ENCODE results near the gene IGFBP4. TPM values are rescaled to one million over a fixed set of nuclear protein-coding genes. Genes with fewer than 3 reads are reported as not detected.
A peak's percentile ranks its signal among the peaks of the same experiment; 100 is the strongest.

Gene IGFBP4
- total RNA-seq, 2 donors from 2014 or later, result 132 to 154 TPM

GRCh38 chr17:40430272-40431230 lies 12.7 kb upstream of the IGFBP4 start:
- no peak for DNase-seq (ENCODE audit: low spot score)
- 99% methylated on average over 10 of the region's 10 CpGs for WGBS
- no peak overlapping the region for H3K4me3 ChIP-seq
- TF ChIP-seq POLR2AphosphoS5 (IDR thresholded peaks at IDR 0.05), result no peak
- TF ChIP-seq CTCF (IDR thresholded peaks at IDR 0.05), result no peak
- TF ChIP-seq POLR2A (IDR thresholded peaks at IDR 0.05), result no peak
- H3K9me3 ChIP-seq, result no peaks in the 10 kb centered on the region
- intact Hi-C loops (cut with DNase I), result no loop called here
- H3K4me1 ChIP-seq (replicated peaks), result no peaks in the 10 kb centered on the region
- no peaks in the 10 kb centered on the region for H3K36me3 ChIP-seq
- no peaks in the 10 kb centered on the region for H3K27me3 ChIP-seq (replicated peaks; ENCODE audit: insufficient read depth)
- H3K27ac ChIP-seq, result no peak overlapping the region

- Histone ChIP-seq H3K4me3 (no peak overlapping the region), H3K4me1 (replicated peaks) (no peaks in the 10 kb centered on the region), H3K27me3 (replicated peaks; ENCODE audit: insufficient read depth) (no peaks in the 10 kb centered on the region), H3K27ac (no peak overlapping the region), H3K9me3 (no peaks in the 10 kb centered on the region), H3K36me3 (no peaks in the 10 kb centered on the region)
- TF ChIP-seq POLR2A (IDR thresholded peaks at IDR 0.05) (no peak), CTCF (IDR thresholded peaks at IDR 0.05) (no peak), POLR2AphosphoS5 (IDR thresholded peaks at IDR 0.05) (no peak)
- 98% methylated on average over 3 of the region's 3 CpGs for WGBS
- no peak for DNase-seq (ENCODE audit: low spot score)
- intact Hi-C loops (cut with DNase I), result no loop called here
Observed at GRCh38 chr17:40431231-40431602, 12.0 kb upstream of the IGFBP4 start.

GRCh38 chr17:40432864-40433528 lies 10.3 kb upstream of the IGFBP4 start:
- Histone ChIP-seq H3K4me1 (replicated peaks) (no peaks in the 10 kb centered on the region), H3K9me3 (no peaks in the 10 kb centered on the region), H3K36me3 (no peaks in the 10 kb centered on the region), H3K27ac (peak overlapping the region; percentile 47 to 66), H3K4me3 (no peak overlapping the region), H3K27me3 (replicated peaks; ENCODE audit: insufficient read depth) (no peaks in the 10 kb centered on the region)
- DNase-seq (ENCODE audit: low spot score), result no peak
- TF ChIP-seq POLR2A (IDR thresholded peaks at IDR 0.05) (no peak), POLR2AphosphoS5 (IDR thresholded peaks at IDR 0.05) (peak; percentile 26), CTCF (IDR thresholded peaks at IDR 0.05) (no peak)
- intact Hi-C loops (cut with DNase I), result no loop called here
- WGBS, result 35% methylated on average over 2 of the region's 2 CpGs

- no peak for DNase-seq (ENCODE audit: low spot score)
- H3K36me3 ChIP-seq, result no peaks in the 10 kb centered on the region
- TF ChIP-seq CTCF (IDR thresholded peaks at IDR 0.05) (peak in 1 of 4 experiments; percentile 53), POLR2A (IDR thresholded peaks at IDR 0.05) (no peak), POLR2AphosphoS5 (IDR thresholded peaks at IDR 0.05) (no peak)
Observed at GRCh38 chr17:40433551-40434415, 9.5 kb upstream of the IGFBP4 start.

More at GRCh38 chr17:40433551-40434415, 9.5 kb upstream of the IGFBP4 start:
- 81% methylated on average over 6 of the region's 6 CpGs for WGBS
- Histone ChIP-seq H3K9me3 (no peaks in the 10 kb centered on the region), H3K4me1 (replicated peaks) (no peaks in the 10 kb centered on the region), H3K27ac (peak overlapping the region; percentile 47 to 66), H3K4me3 (no peak overlapping the region), H3K27me3 (replicated peaks; ENCODE audit: insufficient read depth) (no peaks in the 10 kb centered on the region)
- intact Hi-C loops (cut with DNase I), result no loop called here
